ENCODE measurements around the gene GALK1.
A peak's percentile ranks its signal among the peaks of the same experiment; 100 is the strongest.

The GALK1 gene

DNA sequence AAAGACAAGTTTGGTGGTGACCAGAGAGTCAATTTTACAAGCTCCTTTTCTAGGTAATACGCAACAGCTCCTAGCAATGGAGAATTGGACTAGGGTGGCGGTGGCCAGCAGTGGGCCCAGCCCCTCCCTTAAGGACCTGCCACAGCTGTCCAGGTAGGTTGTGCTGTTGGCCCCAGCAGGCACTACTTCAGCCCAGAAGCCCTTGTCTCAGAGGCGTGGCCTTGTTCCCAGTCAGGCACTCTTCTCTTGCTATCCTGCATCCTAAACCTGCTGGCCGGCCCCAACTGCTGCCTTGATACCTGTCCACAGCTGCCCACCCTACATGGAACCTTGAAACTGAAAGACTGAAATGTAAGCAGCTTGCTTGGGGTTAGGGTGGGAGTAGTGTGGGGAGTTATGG lies 989 bp upstream of the GALK1 start:
- H3K4me1 ChIP-seq (ENCODE audit: low read length): peaks cover 8% of the 10 kb centered on the region; the same call in 1 of the 2 replicates
- peaks cover 11% of the 10 kb centered on the region; the same call in 1 of the 2 replicates for H3F3A ChIP-seq (ENCODE audit: insufficient read depth, low read length)
- H3K79me2 ChIP-seq (ENCODE audit: low read length): no peaks in the 10 kb centered on the region
- DNase-seq: no peak
- H3K4me3 ChIP-seq (ENCODE audit: low read length): no peak overlapping the region
- H3K27me3 ChIP-seq (replicated peaks; ENCODE audit: insufficient read depth, low read length): no peaks in the 10 kb centered on the region
- no peak overlapping the region for H3K9ac ChIP-seq (ENCODE audit: low read length)
- H3K27ac ChIP-seq (ENCODE audit: low read length): no peak overlapping the region
- H4K20me1 ChIP-seq (ENCODE audit: insufficient read depth, low read length): no peaks in the 10 kb centered on the region
- H3K9me2 ChIP-seq (replicated peaks; ENCODE audit: insufficient read depth, low read length): no peaks in the 10 kb centered on the region
- no peak overlapping the region for H3K4me2 ChIP-seq (ENCODE audit: low read depth, low read length)
- TF ChIP-seq, protein P1, sequence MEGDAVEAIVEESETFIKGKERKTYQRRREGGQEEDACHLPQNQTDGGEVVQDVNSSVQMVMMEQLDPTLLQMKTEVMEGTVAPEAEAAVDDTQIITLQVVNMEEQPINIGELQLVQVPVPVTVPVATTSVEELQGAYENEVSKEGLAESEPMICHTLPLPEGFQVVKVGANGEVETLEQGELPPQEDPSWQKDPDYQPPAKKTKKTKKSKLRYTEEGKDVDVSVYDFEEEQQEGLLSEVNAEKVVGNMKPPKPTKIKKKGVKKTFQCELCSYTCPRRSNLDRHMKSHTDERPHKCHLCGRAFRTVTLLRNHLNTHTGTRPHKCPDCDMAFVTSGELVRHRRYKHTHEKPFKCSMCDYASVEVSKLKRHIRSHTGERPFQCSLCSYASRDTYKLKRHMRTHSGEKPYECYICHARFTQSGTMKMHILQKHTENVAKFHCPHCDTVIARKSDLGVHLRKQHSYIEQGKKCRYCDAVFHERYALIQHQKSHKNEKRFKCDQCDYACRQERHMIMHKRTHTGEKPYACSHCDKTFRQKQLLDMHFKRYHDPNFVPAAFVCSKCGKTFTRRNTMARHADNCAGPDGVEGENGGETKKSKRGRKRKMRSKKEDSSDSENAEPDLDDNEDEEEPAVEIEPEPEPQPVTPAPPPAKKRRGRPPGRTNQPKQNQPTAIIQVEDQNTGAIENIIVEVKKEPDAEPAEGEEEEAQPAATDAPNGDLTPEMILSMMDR (IDR thresholded peaks at IDR 0.05; ENCODE audit: low read length): no peak
- no peak for TF ChIP-seq EZH2phosphoT487 (IDR thresholded peaks at IDR 0.05; ENCODE audit: low read length)
- no peaks in the 10 kb centered on the region for H3K9me3 ChIP-seq (replicated peaks; ENCODE audit: insufficient read depth, low read length)
- no peak overlapping the region for H2AFZ ChIP-seq (ENCODE audit: low read length)
- H3K36me3 ChIP-seq (replicated peaks; ENCODE audit: insufficient read depth, low read length): no peaks in the 10 kb centered on the region

GRCh38 chr17:75764417-75764710 lies 628 bp downstream of the GALK1 start:
- H3F3A ChIP-seq (ENCODE audit: insufficient read depth, low read length): peaks cover 11% of the 10 kb centered on the region; the same call in 1 of the 2 replicates
- peaks cover 8% of the 10 kb centered on the region; the same call in 1 of the 2 replicates for H3K4me1 ChIP-seq (ENCODE audit: low read length)
- peak overlapping the region; percentile 87 for H3K9ac ChIP-seq (ENCODE audit: low read length)
- DNase-seq: no peak
- H4K20me1 ChIP-seq (ENCODE audit: insufficient read depth, low read length): no peaks in the 10 kb centered on the region
- no peaks in the 10 kb centered on the region for H3K9me3 ChIP-seq (replicated peaks; ENCODE audit: insufficient read depth, low read length)
- no peaks in the 10 kb centered on the region for H3K9me2 ChIP-seq (replicated peaks; ENCODE audit: insufficient read depth, low read length)
- H2AFZ ChIP-seq (ENCODE audit: low read length): peak overlapping the region; percentile 98
- no peaks in the 10 kb centered on the region for H3K79me2 ChIP-seq (ENCODE audit: low read length)
- no peak for TF ChIP-seq EZH2 (optimal IDR thresholded peaks at IDR 0.05; ENCODE audit: low read depth, low read length)
- TF ChIP-seq EZH2phosphoT487 (IDR thresholded peaks at IDR 0.05; ENCODE audit: low read length): no peak
- TF ChIP-seq, protein P1 (IDR thresholded peaks at IDR 0.05; ENCODE audit: low read length): no peak
- peak overlapping the region; percentile 96 for H3K4me2 ChIP-seq (ENCODE audit: low read depth, low read length)
- no peaks in the 10 kb centered on the region for H3K27me3 ChIP-seq (replicated peaks; ENCODE audit: insufficient read depth, low read length)
- no peaks in the 10 kb centered on the region for H3K36me3 ChIP-seq (replicated peaks; ENCODE audit: insufficient read depth, low read length)
- no peak overlapping the region for H3K27ac ChIP-seq (ENCODE audit: low read length)
- H3K4me3 ChIP-seq (ENCODE audit: low read length): peak overlapping the region; percentile 85

DNA sequence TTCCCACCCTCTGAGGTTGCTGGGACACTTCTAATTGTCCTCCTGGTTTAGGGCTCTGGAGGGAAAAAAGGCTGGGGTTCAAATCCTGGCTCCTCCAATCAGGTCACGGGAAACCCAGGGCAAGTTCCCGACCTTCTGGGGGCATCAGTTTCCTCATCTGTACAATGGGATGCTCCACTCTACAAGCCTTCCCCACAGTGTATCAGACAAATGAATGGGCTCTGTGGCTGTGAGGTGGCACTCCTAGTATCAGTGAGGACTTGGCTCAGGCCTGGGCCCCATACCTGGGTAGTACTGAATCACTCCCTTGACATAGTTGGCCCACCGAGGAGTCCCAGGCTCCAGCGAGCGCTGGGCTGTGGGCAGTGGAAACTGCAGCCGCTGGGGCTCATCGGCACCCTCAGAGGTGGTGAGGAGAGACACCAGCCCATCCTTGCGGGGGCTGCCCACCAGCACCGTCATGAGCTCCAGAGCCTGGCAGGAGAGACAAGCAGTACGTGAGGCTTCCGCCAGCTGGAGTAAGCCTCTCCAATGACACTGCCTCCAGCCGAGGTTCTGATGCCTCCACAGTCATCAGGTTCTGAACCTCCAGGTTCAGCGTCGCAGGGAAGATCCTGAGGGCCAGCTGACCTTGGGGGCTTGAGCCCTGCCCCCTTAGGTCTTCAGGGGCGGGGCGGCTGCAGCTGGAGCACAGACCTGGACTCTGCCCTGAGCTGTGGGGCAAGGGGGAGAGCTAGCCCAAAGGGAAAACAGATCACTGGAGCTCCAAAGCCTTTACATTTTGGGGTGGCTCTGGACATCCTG lies 1.2 kb downstream of the GALK1 start:
- peak overlapping the region; percentile 87 for H3K9ac ChIP-seq (ENCODE audit: low read length)
- H3K27ac ChIP-seq (ENCODE audit: low read length): no peak overlapping the region
- H3K9me2 ChIP-seq (replicated peaks; ENCODE audit: insufficient read depth, low read length): no peaks in the 10 kb centered on the region
- no peaks in the 10 kb centered on the region for H3K9me3 ChIP-seq (replicated peaks; ENCODE audit: insufficient read depth, low read length)
- peak overlapping the region; percentile 85 for H3K4me3 ChIP-seq (ENCODE audit: low read length)
- no peaks in the 10 kb centered on the region for H3K27me3 ChIP-seq (replicated peaks; ENCODE audit: insufficient read depth, low read length)
- H3F3A ChIP-seq (ENCODE audit: insufficient read depth, low read length): peaks cover 11% of the 10 kb centered on the region; the same call in 1 of the 2 replicates
- peaks cover 8% of the 10 kb centered on the region; the same call in 1 of the 2 replicates for H3K4me1 ChIP-seq (ENCODE audit: low read length)
- peak overlapping the region; percentile 96 for H3K4me2 ChIP-seq (ENCODE audit: low read depth, low read length)
- no peaks in the 10 kb centered on the region for H3K36me3 ChIP-seq (replicated peaks; ENCODE audit: insufficient read depth, low read length)
- no peaks in the 10 kb centered on the region for H3K79me2 ChIP-seq (ENCODE audit: low read length)
- H2AFZ ChIP-seq (ENCODE audit: low read length): peak overlapping the region; percentile 98; the same call in 1 of the 2 replicates
- TF ChIP-seq EZH2 (optimal IDR thresholded peaks at IDR 0.05; ENCODE audit: low read depth, low read length) (no peak), EZH2phosphoT487 (IDR thresholded peaks at IDR 0.05; ENCODE audit: low read length) (no peak)
- TF ChIP-seq, protein P1 (IDR thresholded peaks at IDR 0.05; ENCODE audit: low read length): no peak
- DNase-seq: no peak
- H4K20me1 ChIP-seq (ENCODE audit: insufficient read depth, low read length): no peaks in the 10 kb centered on the region
